GM18508 (cell line): ENCODE results near the gene STAB2.
"Not testable (repeated sequence)": the region's sequence is repeated elsewhere in the genome, so short reads cannot be mapped to it uniquely, and the experiment has no call there.

Source experiments
- ATAC-seq: cut with Tn5 transposase; IDR thresholded peaks from one replicate; pipeline ENCODE4 v1.9.1; 2021; ENCODE audit warnings: moderate number of reproducible peaks; ENCODE audit not compliant: insufficient read depth, unreplicated experiment

Gene STAB2

DNA sequence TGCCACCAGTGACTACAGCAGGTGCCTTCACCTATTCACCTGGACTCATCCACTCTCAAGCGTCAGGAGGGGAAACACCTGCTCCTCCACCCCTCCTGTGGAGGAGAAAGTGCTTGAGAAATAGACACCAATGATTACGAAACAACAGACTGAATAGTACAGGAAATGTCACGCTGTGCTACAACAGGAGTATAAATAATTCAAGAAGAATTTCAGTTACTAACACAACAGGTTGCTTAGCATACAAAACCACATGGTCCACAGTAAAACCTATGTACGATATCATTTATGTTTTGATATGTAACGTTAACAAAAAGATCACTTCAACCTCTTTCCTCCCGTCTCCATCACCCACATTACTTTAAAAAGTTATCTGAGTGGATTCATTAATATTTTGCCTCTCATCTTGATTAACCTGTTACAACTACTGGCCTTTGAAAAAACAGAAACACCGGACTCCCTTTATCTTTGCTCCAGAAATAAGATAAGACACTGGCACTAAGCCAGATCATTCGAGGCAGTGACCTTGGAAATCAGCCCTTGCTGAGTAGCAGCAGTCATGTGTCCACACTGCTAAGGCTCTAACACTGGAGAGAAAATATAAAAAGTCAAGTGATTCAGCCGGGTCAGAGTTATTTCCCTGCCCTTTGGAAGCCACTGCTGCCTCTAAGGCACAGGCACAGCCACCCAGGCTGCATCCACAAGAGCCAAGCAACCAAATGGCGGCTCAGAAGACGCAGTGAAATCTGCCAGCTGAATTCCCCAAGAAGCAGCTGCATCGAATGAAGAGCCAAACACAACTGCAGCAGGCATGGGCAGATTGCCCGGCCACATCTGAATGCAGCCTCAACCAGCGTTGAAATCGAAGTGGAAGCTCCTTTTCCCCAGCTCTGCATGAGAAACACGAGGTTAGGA lies 213.0 kb downstream of the STAB2 start:
- ATAC-seq = no peak

DNA sequence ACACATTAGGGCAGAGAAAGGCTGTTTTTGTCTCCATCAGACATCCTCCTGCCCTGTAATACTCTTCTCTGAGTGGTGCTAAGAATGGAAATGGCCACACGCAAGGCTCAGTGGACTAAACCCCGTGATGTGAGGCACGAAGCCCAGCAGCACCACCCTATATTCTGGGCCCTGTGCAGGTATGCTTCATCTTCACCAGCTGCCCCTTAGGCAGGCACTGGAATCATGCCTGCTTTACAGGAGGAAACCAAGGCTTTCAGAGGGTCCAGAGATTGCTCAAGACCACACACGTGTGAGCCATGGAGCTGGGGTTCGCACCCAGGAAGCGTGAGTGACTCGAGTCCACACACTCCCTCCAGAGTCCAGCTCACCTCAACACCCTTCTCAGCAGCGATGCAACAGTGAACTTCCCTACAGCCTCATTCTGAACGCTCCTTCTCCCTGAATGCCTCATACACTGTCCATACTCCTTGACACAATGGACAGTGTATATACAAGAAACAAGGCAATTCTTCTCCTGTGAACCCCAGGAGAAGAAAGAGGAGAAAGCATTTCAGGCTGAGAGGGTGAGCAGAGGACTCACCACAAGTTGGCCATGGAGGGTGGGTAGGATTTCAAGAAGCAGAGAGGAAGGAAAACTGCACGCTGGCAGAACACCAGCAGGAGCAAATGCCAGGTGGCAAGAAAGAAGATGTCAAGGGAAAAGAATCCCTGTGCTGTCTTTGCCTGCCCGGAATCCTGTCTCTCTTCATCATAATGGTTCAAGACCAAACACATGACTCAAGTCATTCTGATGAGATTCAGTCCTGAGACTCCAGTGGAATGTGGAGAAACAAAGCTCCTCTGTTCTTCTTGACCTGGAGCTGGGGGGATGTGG lies 214.9 kb downstream of the STAB2 start:
- no peak for ATAC-seq

DNA sequence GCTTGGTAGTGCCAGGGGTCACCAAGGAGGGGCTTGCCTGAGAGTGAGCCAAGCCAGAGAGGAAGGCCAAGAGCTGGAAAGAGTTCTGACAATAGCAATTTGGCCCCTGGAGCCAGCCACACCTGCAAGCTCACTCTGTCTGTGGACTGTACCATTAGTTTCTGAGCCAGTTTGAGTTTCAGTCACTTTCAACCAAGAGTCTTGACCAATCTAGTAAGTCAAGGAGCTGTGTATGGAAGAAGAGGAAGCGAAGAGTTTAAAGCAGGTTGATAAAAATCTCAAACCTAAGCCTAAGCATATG lies 215.5 kb downstream of the STAB2 start:
- ATAC-seq = no peak

DNA sequence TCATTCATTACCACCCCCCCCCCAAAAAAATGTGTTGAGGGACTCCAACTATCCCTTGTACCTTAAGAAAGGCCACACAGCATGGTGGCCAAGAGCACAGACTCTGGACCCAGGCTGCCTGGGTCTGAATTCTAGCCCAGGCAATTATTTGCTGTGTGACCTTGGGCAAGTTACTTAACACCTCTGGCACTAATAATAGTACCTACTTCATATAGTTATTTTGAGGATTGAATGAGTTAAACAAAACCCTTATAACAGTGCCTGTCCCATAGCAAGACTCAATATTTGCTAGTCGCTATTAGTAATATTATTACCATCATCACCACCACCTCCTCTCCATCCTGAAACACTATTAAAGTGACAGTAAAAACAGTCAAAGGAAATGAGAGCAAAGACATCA lies 216.8 kb downstream of the STAB2 start:
- ATAC-seq = no peak

DNA sequence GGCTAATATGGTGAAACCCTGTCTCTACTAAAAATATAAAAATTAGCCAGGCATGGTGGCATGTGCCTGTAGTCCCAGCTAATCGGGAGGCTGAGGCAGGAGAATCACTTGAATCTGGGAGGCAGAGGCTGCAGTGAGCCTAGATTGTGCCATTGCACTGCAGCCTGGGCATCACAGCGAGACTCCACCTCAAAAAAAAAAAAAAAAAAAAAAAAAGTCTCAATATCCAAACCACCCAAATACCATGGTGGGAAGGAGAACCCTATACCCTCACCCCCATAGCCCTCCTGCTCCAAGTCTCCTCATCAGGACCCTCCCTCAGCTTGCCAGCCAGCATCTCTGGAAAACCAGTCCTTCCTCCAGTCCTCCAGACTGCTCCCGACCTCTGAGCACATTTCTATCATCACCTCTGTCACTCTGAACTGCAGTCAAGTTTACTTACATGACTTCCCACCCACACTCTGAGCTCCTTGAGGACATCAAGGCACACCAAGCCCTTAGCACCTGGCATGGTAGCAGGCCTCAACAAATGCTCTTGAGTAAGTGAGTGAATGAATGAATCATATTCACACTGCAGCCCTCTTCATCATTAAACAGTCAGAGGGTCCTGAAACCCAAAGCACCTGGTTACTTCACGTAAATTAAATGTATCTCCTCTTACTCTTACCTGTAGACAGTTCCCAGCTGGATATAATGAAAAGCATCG lies 218.7 kb downstream of the STAB2 start:
- ATAC-seq = no peak

DNA sequence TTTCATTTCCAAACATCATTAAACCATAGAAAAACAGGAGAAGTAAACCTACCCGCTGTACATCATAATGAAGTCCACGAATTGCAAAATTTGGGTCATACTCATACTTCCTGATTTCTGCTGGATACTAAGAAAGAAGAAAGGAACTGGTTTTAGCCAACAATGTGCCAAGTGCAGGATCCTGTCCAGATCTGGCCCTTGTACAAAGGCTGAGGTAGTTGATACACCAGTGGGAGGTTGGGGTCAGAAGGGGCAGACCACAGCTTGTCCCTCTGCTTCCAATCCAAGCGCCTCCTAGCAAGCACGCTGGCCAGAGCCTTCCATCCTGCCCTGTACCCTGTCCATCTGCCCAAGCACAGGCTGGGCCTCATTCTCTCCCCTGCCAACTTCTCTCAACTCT lies 219.7 kb downstream of the STAB2 start:
- no peak for ATAC-seq

DNA sequence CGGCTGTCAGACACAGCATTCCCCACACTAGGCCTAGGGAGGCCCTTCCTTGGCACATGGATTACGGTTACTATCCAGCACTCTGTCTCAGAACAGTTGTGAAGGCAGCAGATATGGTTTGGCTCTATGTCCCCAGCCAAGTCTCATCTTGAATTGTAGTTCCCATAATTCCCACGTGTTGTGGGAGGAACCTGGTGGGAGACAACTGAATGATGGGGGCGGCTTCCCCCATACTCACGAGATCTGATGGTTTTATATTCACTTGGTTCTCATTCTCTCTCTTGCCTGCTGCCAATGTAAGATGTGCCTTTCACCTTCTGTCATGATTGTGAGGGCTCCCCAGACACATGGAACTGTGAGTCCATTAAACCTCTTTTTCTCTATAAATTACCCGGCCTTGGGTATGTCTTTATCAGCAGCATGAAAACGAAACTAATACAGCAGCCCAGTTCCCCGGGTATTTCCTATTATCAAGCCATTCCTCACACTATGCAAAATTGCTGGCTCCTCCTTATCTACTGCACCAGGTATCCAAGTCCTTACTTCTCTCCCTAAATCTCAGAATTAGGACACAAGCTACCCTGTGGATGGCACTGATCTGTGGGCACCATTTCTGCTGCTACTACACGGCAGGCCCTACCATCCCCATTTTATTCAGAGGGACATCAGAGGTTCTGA lies 220.6 kb downstream of the STAB2 start:
- ATAC-seq = no peak

DNA sequence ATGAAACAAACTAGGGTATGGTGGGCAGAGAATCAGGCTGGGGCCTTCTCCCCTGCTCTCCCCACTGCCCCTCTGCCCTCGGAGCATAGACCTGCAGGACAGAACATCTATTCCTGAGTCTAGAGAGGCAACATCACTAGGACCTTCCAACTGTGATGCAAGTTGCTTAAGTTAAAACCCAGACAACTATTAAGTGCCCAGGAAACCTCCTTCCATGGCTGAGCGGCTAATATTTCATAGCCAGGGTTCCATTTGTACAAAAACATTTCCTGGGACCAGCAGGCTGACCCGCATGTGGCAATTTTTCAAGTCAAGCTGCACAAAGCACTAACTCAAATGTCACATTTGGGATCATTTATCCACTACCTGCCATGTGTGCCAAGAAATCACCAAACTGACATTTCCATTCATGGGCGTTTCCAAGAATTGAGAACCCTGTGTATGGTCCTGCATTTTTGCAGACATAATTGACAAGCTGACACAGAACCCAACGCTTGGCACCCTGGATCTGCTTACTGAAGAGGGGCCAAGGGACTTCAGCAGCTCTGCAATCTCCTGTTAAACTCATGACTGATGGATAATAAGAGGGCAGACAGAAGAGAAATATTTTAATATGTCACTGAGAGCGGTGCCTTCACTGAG lies 221.3 kb downstream of the STAB2 start:
- no peak for ATAC-seq

DNA sequence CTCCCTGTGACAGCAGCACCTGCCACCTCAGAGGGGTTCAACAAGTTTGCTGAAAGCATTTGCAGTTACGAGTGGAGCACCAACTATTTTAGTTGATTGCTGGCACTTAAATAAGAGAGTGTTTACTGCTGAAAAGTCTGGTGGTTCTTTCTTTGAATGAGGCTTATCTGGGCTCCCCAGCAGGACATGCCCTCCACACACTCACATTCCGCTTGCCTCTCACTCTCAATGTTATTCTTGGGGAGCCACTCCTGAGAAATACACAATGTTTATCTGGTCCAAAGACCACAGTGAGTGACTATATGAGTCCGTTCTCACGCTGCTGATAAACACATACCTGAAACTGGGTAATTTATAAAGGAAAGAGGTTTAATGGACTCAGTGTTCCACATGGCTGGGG lies 222.1 kb downstream of the STAB2 start:
- no peak for ATAC-seq

DNA sequence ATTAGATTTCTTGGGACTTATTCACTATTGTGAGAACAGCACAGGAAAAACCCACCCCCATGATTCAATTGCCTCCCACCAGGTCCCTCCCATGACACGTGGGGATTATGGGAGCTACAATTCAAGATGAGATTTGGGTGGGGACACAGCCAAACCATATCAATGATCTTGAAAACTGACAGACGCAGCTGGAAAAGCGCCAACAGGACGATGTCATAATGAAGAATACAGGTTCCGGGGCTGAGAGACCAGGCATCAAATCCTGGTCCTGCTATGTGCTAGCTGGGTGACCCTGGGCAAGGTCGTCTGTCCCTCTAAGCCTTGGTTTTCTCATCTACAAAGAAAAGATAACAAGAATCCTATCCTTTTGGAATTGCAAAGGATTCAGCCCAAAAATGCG lies 222.6 kb downstream of the STAB2 start:
- not testable (repeated sequence) for ATAC-seq

DNA sequence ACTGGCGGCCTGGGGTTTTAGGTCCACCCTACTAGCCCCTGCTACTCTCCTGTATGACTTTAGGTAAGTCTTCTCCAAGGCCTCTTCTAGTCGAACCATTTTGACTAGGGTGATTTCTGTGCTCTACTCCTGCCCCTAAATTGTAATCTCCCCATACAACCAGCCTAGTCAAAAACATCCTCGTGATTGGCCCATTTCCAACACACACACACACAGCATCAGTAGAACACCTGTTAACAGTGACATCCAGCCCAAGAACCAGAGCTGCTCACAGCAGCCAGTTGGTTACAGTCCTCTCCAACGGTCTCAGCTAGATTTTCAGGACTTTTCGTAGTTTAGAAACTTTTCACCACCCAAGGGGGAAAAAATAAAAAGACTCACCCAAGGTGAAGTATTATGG lies 223.0 kb downstream of the STAB2 start:
- ATAC-seq = no peak

DNA sequence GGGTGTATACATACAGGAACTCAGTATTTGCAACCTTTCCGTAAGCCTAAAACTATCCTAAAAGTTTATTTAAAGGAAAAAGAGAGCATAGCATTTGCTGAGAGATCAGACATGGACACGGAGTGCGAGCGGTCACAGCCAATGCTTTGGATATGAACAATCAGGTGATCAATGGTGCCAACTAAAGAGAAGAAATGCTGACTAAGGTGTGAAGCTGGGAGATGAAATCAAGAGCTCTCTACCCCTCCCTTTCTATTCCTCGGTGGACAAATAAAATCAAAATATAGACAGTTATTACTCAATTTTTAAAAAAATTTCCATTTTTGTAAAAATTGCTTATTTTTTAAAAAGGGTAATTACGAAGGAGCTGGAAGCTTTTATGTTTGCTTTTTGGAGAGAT lies 224.7 kb downstream of the STAB2 start:
- no peak for ATAC-seq

DNA sequence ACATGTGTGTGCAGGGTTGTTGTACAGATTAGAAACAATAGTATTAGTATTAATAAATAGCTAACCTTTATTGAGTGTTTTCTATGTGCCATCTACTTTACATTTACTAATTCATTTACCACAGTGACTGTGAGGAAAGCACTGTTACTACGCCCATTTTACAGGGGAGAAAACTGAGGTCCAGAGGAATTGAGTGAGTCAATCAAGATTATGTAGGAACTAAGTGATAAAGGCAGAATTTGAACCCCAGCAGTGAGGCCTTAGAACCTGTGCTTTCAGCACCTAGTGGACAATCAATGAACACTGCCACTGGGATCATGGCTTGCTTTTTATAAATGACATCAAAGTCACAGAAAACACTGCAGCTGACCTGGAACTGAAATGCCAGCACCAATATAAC lies 225.7 kb downstream of the STAB2 start:
- ATAC-seq = no peak

DNA sequence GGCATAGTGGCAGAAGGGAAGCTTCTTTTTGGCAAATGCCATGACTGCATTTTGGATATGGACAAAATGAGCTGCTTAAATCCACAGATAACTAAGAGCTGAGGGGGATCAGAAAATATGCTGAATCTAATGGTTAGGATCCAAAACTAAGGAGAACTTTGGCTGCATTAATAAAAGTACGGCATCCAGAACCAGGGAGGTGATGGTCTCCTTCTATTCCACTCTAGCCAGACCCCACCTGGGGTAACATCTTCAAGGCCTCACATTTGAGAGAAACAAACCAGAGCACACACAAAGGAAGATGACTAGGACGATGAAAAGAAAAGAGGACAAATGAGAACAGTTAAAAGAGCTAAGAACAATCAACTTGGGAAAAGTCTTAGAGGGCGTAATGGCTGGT lies 226.4 kb downstream of the STAB2 start:
- ATAC-seq = no peak

DNA sequence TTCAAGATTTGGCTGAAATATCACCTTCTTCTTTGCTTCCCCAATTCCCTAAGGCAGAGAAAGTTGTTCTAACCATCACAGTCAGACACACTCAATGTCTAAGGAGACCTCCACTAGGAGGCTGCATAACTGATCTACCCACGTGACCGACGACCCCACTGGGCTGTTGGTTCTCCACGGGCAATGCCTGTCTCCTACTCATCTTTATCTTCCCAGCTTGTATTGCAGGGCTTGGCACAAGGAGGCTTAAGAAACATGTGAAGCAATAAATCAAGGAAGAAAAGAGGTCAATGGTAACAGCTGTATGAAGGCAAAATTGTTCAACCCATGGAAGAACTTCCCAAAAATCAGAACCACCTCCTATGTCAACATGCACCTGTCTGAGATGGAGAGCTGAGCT lies 226.9 kb downstream of the STAB2 start:
- ATAC-seq = no peak

DNA sequence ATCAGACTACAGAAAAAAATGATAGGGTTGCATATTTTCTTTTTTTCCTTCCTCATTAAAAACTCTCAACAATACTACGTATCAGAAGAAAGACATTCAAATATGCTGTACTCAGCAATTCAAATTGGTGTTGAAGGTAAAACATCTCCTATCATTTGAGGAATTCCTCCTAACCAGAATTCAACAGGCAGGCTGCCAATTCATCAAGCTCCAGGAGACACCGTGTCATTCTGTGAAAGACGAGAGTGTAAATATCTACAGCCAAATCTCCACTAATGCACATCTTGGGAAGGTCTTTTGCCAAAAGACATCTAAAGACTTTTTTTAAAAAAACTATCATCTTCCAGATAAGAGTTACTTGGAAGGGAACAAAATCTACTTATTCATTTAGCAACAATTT lies 227.4 kb downstream of the STAB2 start:
- no peak for ATAC-seq
